ENCODE data around the gene ZNRF3. TPM values are rescaled to one million over a fixed set of nuclear protein-coding genes. Genes with fewer than 3 reads are reported as not detected.
"Not testable (repeated sequence)": the region's sequence is repeated elsewhere in the genome, so short reads cannot be mapped to it uniquely, and the experiment has no call there.

The ZNRF3 gene
- total RNA-seq, 1 donor from 2014 or later = 9.6 TPM

GRCh38 chr22:28907311-28908008 lies 24.1 kb downstream of the ZNRF3 start:
- no peak for DNase-seq (ENCODE audit: low spot score)

GRCh38 chr22:28908810-28909209 lies 25.4 kb downstream of the ZNRF3 start:
- DNase-seq (ENCODE audit: low spot score) = not testable (repeated sequence)

- DNase-seq (ENCODE audit: low spot score) = no peak
Measured at GRCh38 chr22:28909375-28909774, 26.0 kb downstream of the ZNRF3 start.

GRCh38 chr22:28910569-28911303 lies 27.4 kb downstream of the ZNRF3 start:
- DNase-seq (ENCODE audit: low spot score) = no peak

- DNase-seq (ENCODE audit: low spot score) = no peak
Measured at GRCh38 chr22:28911304-28911690, 27.9 kb downstream of the ZNRF3 start.

GRCh38 chr22:28911777-28912669 lies 28.7 kb downstream of the ZNRF3 start:
- DNase-seq (ENCODE audit: low spot score) = no peak

DNA sequence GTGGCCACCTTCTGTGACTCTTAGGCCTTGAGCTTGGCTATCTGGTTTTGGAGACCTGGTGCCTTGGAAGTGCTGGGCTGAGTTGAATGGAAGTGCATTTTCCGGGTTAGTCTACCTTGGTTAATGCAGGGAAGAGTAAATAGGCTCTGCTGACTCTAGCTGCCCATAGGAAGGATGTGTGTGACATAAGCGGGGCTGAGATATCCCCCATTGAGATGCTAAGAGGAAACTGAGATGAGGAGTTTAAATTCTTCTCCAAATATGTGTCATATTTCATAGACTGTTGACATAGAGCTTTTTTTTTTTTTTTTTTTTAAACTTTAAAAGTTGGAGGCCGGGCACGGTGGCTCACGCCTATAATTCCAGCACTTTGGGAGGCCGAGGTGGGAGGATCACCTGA lies 30.8 kb downstream of the ZNRF3 start:
- no peak for DNase-seq (ENCODE audit: low spot score)

GRCh38 chr22:28915969-28916368 lies 32.6 kb downstream of the ZNRF3 start:
- no peak for DNase-seq (ENCODE audit: low spot score)

GRCh38 chr22:28917747-28918549 lies 34.6 kb downstream of the ZNRF3 start:
- no peak for DNase-seq (ENCODE audit: low spot score)

GRCh38 chr22:28918550-28919271 lies 35.3 kb downstream of the ZNRF3 start:
- no peak for DNase-seq (ENCODE audit: low spot score)

GRCh38 chr22:28920757-28921584 lies 37.6 kb downstream of the ZNRF3 start:
- DNase-seq (ENCODE audit: low spot score) = no peak

DNA sequence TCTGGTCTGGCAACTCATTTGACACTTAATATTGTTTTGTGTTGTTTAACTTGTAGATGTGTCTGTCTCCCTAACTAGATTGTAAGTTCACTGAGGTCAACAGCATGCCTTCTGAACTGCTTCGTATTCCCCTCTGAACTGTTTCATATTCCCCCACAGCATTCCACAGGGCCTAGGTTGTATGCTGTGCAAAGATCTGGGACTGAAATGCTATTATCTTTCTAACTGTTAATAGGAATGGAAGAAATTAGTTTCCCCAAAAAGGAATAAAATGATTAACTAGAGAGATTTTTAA lies 38.2 kb downstream of the ZNRF3 start:
- DNase-seq (ENCODE audit: low spot score) = no peak

GRCh38 chr22:28922540-28923244 lies 39.3 kb downstream of the ZNRF3 start:
- no peak for DNase-seq (ENCODE audit: low spot score)

DNA sequence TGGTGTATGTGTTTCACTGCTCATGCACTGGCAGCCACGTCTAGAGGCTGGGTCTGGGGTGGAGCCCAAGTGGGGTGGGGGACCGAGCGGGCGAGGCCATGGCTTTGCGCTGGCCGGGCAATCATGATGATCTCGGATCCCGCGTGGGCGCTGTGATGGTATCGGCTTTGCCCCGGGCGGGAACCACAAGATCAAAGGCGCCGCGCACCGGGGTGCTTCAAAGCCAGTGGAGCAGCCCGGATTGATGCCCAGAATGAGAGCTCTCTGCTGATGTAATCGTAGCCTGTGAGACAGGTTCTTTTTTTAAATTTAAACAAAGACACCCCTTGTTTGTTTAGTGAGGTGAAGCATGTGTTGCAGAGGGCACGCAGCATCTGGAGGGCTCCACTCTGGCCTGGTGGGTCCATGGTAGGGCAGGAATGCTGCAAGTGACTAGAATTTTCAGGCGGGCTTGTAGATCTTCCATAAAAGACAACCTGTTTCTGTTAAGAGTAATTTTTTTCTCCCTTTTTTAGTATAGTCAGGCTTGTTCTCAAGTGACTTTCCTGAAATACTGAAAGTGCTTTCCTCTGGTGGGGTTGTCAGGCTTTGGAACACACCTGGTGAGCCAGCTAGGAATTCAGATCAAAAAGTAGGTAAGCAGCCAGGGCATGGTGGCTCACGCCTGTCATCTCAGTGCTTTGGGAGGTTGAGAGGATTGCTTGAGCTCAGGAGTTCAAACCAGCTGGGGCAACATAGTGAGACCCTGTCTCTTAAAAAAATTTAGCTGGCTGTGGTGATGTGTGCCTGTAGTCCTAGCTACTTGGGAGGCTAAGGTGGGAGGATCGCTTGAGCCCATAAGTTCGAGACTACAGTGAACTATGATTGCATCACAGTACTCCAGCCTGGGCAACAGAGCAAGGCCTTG lies 40.7 kb downstream of the ZNRF3 start:
- no peak for DNase-seq (ENCODE audit: low spot score)

- DNase-seq (ENCODE audit: low spot score) = no peak
Measured at GRCh38 chr22:28925916-28926315, 42.5 kb downstream of the ZNRF3 start.

- DNase-seq (ENCODE audit: low spot score) = no peak
Measured at GRCh38 chr22:28927630-28928029, 44.3 kb downstream of the ZNRF3 start.

DNA sequence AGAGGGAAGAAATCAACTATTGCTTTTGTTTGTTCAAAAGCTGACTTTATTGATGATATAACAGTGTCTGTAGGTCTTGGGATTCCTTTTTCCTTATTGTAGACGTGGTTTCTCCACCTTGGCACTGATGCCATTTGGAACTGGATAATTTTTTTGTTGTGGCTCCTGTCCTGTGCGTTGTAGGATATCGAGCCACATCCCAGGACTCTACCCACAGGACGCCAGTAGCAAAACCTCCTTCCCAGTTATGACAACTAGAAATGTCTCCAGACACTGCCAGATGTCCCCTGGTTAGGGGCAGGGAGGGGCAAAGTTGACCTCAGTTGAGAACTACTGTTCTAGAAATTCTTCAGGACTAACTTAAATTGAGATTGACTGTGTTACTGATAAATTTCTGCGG lies 45.8 kb downstream of the ZNRF3 start:
- no peak for DNase-seq (ENCODE audit: low spot score)

GRCh38 chr22:28930357-28931007 lies 47.1 kb downstream of the ZNRF3 start:
- DNase-seq (ENCODE audit: low spot score) = no peak
